HG02623 (cell line): ENCODE data around the gene SDK2.

Experiments
- ATAC-seq: cut with Tn5 transposase; IDR thresholded peaks from one replicate; pipeline ENCODE4 v1.9.1; 2021; ENCODE audit warnings: moderate library complexity; ENCODE audit not compliant: unreplicated experiment

Gene SDK2

GRCh38 chr17:73544333-73544732, 99.9 kb downstream of the SDK2 start:
- ATAC-seq = no peak

- no peak for ATAC-seq
These were observed 101.9 kb downstream of the SDK2 start for GRCh38 chr17:73542323-73542722.

DNA sequence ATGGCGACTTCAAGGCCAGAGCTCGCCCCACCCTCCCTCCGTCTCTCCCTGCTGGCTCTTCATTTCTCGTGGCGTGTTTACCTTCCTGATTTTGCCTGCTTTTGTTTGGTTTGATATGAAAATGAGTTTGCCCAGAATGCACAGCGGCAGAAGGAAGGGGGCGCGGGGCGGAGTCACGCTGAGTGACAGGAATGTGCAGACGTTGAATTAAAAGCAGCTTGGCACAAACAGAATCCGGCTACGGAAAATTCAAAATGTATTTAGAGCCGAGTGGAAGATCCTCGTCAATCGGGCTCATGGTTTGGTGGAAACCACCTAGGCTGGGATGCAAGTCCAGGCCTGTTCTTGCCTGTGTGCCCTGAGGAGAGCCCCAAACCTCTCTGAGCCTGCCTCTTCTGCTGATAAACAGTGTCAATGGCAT, 102.7 kb downstream of the SDK2 start:
- no peak for ATAC-seq

GRCh38 chr17:73541111-73541510, 103.1 kb downstream of the SDK2 start:
- no peak for ATAC-seq

- no peak for ATAC-seq
These were observed 105.1 kb downstream of the SDK2 start for GRCh38 chr17:73539166-73539565.

DNA sequence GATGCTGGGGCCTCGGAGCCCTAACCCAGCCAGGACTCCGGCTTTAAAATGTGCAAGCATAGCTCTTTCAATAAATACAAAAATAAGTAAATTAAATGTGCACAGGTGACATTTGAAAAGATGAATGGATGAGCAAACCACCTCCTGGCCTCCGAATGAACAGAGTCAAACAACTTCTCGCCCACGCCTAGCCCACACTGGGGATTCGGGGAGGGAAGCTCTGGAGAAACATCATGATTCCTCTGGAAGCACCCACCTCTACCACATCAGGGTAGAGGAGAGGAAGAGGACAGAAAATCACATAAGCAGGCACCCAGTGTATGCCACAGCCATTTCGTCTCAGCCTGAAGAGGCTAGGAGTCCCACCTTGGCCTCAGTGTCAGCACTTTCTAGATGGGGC, 105.8 kb downstream of the SDK2 start:
- ATAC-seq = no peak

- no peak for ATAC-seq
These were observed 107.3 kb downstream of the SDK2 start for GRCh38 chr17:73536700-73537605.

DNA sequence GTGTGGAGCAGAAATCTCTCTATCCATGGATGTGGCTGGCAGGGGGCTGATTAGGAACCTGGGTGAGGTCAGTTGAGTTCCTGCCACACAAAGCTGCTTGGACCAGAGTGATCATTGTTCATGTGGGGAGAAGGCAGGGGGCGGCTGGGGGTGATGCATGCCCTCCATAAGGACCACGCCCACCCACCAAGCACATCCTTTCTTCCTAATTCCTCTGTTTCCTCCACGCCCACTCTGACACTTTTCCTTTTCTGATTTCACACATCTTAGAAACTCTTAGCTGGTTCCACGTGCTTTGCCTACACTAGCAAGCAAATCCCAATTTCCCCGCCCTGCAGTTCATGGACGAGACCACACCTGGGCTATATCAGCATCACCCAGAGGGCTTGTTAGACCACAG, 108.5 kb downstream of the SDK2 start:
- ATAC-seq = no peak

- no peak for ATAC-seq
These were observed 109.9 kb downstream of the SDK2 start for GRCh38 chr17:73534209-73534909.

GRCh38 chr17:73533781-73534180, 110.5 kb downstream of the SDK2 start:
- no peak for ATAC-seq

GRCh38 chr17:73533127-73533526, 111.1 kb downstream of the SDK2 start:
- ATAC-seq = no peak

DNA sequence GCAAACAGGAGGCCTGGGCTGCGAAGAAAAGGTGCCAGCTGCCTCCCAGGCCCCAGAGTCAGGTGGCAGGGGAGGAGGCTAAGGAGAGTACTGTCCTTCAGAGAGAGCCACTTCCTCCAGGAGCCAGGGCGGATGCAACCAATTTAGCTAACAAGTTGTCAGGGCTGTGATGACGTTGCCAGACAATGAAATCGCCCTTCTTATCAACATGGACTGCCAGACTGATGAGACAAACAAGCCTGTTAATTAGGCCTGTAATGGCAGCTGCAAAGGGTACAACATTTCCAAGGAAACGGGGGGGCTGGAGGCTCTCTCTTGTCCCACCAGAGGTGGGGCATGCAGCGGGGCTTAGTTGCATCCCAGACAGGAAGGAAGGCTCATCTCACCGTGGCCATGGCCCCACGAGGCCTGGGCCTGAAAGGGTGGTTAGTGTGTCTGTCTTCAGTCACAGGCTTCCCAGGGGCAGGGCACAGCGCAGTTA, 111.8 kb downstream of the SDK2 start:
- no peak for ATAC-seq

GRCh38 chr17:73531158-73531557, 113.1 kb downstream of the SDK2 start:
- no peak for ATAC-seq

- ATAC-seq = no peak
These were observed 115.6 kb downstream of the SDK2 start for GRCh38 chr17:73528679-73529078.

GRCh38 chr17:73526952-73527351, 117.3 kb downstream of the SDK2 start:
- no peak for ATAC-seq

DNA sequence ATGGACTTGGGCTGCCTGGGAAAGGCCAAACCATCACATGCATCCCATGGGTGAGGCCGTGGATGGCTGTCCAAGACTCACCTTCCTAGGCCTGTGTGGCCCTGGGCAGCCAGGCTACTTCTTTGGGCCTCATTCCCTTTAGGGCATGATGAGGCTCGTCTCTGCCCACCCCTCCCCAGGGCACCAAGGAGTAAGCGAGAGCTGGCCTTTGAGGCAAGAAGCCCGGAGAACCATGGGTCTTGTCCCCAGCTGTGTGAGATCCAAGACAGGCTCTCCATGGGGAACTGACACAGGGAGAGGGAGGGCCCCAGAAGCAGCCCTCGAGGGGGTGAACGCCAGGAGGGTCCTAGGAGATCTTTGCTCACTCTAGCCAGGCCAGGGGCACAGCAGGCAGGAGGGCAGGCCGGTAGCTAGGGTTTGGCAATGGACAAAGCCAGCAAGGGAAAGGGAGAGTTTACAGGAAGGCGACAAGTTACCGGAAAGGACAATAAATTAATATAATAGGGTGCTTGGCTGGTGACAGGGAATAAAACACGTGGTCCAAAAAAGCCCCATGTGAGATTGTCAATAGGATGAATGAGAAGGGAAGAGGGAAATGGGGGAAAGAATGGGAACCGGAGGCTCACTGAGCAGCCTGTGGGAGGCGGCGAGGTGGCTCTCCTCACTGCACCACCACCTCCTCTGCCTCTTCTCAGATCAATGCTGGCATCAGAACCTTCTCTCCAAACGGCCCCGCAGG, 119.1 kb downstream of the SDK2 start:
- no peak for ATAC-seq

- no peak for ATAC-seq
These were observed 121.5 kb downstream of the SDK2 start for GRCh38 chr17:73522696-73523095.

GRCh38 chr17:73522107-73522506, 122.1 kb downstream of the SDK2 start:
- no peak for ATAC-seq

- no peak for ATAC-seq
These were observed 122.9 kb downstream of the SDK2 start for GRCh38 chr17:73521376-73521775.

- no peak for ATAC-seq
These were observed 123.9 kb downstream of the SDK2 start for GRCh38 chr17:73520369-73520761.

DNA sequence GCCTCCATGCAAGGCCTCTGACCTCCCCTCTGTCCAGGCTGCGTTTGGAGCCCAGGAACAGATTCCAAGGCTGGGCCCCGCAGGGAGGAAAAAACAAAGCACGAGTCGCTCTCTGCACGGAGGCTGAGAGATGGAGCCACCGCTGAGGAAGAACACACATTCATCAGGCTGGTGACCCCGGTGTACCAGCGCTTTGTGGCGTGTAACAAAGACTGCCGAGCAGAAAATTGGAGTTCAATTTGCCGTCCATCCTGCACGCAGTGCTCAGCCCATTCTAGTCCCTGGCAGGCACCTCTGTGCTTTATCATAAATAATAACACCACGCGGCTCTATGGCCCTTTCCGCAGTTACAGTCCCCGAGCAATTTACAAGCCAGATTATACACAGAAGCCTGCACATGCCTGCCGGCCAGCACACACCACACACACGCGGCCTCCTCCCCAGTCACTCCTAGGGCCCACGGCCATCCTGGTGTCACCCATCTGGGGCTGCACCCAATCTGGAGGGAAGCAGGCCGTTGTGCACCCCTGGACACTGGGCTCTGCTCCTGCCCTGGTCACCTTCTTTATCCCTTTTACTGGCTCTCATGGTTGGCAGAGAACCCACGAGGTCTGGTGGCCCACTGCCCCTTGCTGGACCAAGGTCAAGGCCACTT, 124.4 kb downstream of the SDK2 start:
- no peak for ATAC-seq
